HepG2 (cell line): ENCODE data around the gene STAG3. TPM values are rescaled to one million over a fixed set of nuclear protein-coding genes. Genes with fewer than 3 reads are reported as not detected.

ENCODE experiments used
- ATAC-seq: fragments of 200-7000 bp; cut with Tn5 transposase; 3 replicates; pipeline ENCODE4 v1.9.1; 2020; ENCODE audit warnings: mild to moderate bottlenecking, moderate library complexity
- BruUV-seq: library from RNA; stranded (reverse); fragments of 400-500 nt; replicated peaks from 2 replicates; lab custom pipeline; 2021; lab: Mats Ljungman, UMichigan
- CTCF ChIA-PET: fragments of 300-600 bp; formaldehyde crosslinking; extraction: SDS; loops from one replicate; lab custom pipeline; 2021; ENCODE audit warnings: low total read pairs, inconsistent platforms, low intra/inter-chr PET ratio; lab: Yijun Ruan, JAX
- POLR2A ChIA-PET: fragments of 350-600 bp; sonication (Branson Sonifier 250); formaldehyde crosslinking; loops from one replicate; lab custom pipeline; 2020; ENCODE audit warnings: antibody characterized with exemption, inconsistent platforms; lab: Yijun Ruan, JAX
- DNase-seq: peaks from one replicate; pipeline ENCODE4 v3.0.0-alpha.2; 2015; ENCODE audit warnings: low spot score
- FAIRE-seq: peaks from 3 replicates; lab custom pipeline; 2011; peaks lifted over from hg19 to GRCh38; lab: Jason Lieb, UNC
- H2AFZ ChIP-seq: one replicate; pipeline ENCODE4 v1.6.1; 2011; ENCODE audit warnings: low read length, inconsistent platforms
- H3K27ac ChIP-seq: fragments of 300-600 bp; 3 replicates; pipeline ENCODE4 v1.8.0; 2011; ENCODE audit warnings: mixed run types, mild to moderate bottlenecking, mixed read lengths, low read length, inconsistent platforms; ENCODE audit not compliant: insufficient read depth; ENCODE audit errors: extremely low read length
- H3K27me3 ChIP-seq, 2 experiments: fragments of 200-600 bp in 1 of 2; 2 replicates in 1 of 2; 3 replicates in 1 of 2; pipeline versions ENCODE4 v1.6.0 to v1.8.0; 2011; ENCODE audit warnings: low read length in 2 of 2, mild to moderate bottlenecking in 2 of 2, moderate library complexity in 2 of 2, inconsistent platforms in 1 of 2; ENCODE audit not compliant: insufficient read depth in 2 of 2, control insufficient read depth in 1 of 2
- H3K36me3 ChIP-seq, 2 experiments: fragments of 200-600 bp in 1 of 2; replicated peaks in 1 of 2; 2 replicates in 1 of 2; 3 replicates in 1 of 2; pipeline versions ENCODE4 v1.5.1 to v1.8.0; 2011; ENCODE audit warnings: low read length in 2 of 2, inconsistent platforms in 1 of 2; ENCODE audit not compliant: insufficient read depth in 2 of 2, control insufficient read depth in 1 of 2
- H3K4me1 ChIP-seq: 2 replicates; pipeline ENCODE4 v1.5.1; 2012; ENCODE audit warnings: low read length, inconsistent platforms; ENCODE audit not compliant: insufficient read depth
- H3K4me2 ChIP-seq: 2 replicates; pipeline ENCODE4 v1.6.0; 2011; ENCODE audit warnings: low read depth, low read length, inconsistent platforms
- H3K4me3 ChIP-seq, 3 experiments: fragments of 200-600 bp in 1 of 3; sonication (generic), shearing (Covaris generic) in 1 of 3; replicated peaks in 1 of 3; 2 replicates each; pipeline ENCODE4 v1.5.1; 2011 to 2016; ENCODE audit warnings: low read length in 3 of 3, inconsistent platforms in 2 of 3, low read depth in 2 of 3, mild to moderate bottlenecking in 2 of 3, control low read depth in 1 of 3, mixed read lengths in 1 of 3; ENCODE audit not compliant: insufficient read depth in 1 of 3
- H3K79me2 ChIP-seq: one replicate; pipeline ENCODE4 v1.6.1; 2011; ENCODE audit warnings: low read length, inconsistent platforms; ENCODE audit not compliant: insufficient read depth
- H3K9ac ChIP-seq: 2 replicates; pipeline ENCODE4 v1.6.0; 2011; ENCODE audit warnings: mild to moderate bottlenecking, low read depth, low read length, inconsistent platforms; ENCODE audit not compliant: insufficient read depth
- H3K9me3 ChIP-seq: 2 replicates; pipeline ENCODE4 v1.5.1; 2012; ENCODE audit warnings: mild to moderate bottlenecking, low read length
- H4K20me1 ChIP-seq: 2 replicates; pipeline ENCODE4 v1.6.0; 2011; ENCODE audit warnings: inconsistent platforms, mild to moderate bottlenecking, low read length, moderate library complexity; ENCODE audit not compliant: insufficient read depth
- FOSL1 ChIP-seq: sonication (generic); formaldehyde crosslinking; IDR thresholded peaks from 2 replicates; pipeline ENCODE4 v1.9.0; 2021; ENCODE audit warnings: missing genetic modification reagents, borderline replicate concordance
- FOXK2 ChIP-seq: fragments of 450-650 bp; IDR thresholded peaks from 2 replicates; pipeline ENCODE4 v1.6.1; 2016
- JUNB ChIP-seq: sonication (generic); formaldehyde crosslinking; IDR thresholded peaks from 2 replicates; pipeline ENCODE4 v1.8.0; 2022; ENCODE audit warnings: missing genetic modification reagents, mild to moderate bottlenecking, borderline replicate concordance
- NKX3-1 ChIP-seq: sonication (generic); formaldehyde crosslinking; IDR thresholded peaks from 2 replicates; pipeline ENCODE4 v1.5.0; 2020; ENCODE audit warnings: missing genetic modification reagents
- NRL ChIP-seq: sonication (generic); formaldehyde crosslinking; IDR thresholded peaks from 2 replicates; pipeline ENCODE4 v1.5.0; 2020; ENCODE audit warnings: missing genetic modification reagents, mild to moderate bottlenecking, moderate library complexity, borderline replicate concordance
- RNF2 ChIP-seq: fragments of 450-650 bp; conservative IDR thresholded peaks from 2 replicates; pipeline ENCODE4 v1.6.1; 2016; ENCODE audit warnings: low read depth
- TBX2 ChIP-seq: sonication (generic); formaldehyde crosslinking; IDR thresholded peaks from 2 replicates; pipeline ENCODE4 v1.5.0; 2020; ENCODE audit warnings: missing genetic modification reagents, mild to moderate bottlenecking, borderline replicate concordance
- ZIK1 ChIP-seq: sonication (generic); formaldehyde crosslinking; IDR thresholded peaks from 2 replicates; pipeline ENCODE4 v1.5.0; 2020; ENCODE audit warnings: mild to moderate bottlenecking, low read depth, missing genetic modification reagents, borderline replicate concordance
- ZNF10 ChIP-seq: sonication (generic); formaldehyde crosslinking; IDR thresholded peaks from 2 replicates; pipeline ENCODE4 v1.4.0; 2020; ENCODE audit warnings: mild to moderate bottlenecking, low read depth, missing genetic modification reagents, borderline replicate concordance
- ZNF205 ChIP-seq: IDR thresholded peaks from 2 replicates; pipeline ENCODE4 v1.6.1; 2018; ENCODE audit warnings: missing biosample characterization, missing genetic modification reagents
- ZNF33A ChIP-seq: sonication (generic); formaldehyde crosslinking; IDR thresholded peaks from 2 replicates; pipeline ENCODE4 v1.5.1; 2020; ENCODE audit warnings: missing genetic modification reagents, mild to moderate bottlenecking, moderate library complexity, borderline replicate concordance
- WGBS: methylation state at CpG from one replicate; pipeline ENCODE4 v1.1.6; 2017; ENCODE audit warnings: low lambda C conversion rate; 5-methylcytosine and 5-hydroxymethylcytosine counted together
- in situ Hi-C: cut with HindIII; loops from 2 replicates; pipeline ENCODE4 v1.10.0; 2017; ENCODE audit warnings: low pct_unique_long_range_greater_than_20kb; ENCODE audit not compliant: extremely low pct_ligation_motif_present
- intact Hi-C: fragments of 100-400 bp; cut with micrococcal nuclease; formaldehyde crosslinking; loops from one replicate; pipeline ENCODE4 v1.10.0; 2022; ENCODE audit not compliant: unreplicated experiment
- polyA plus RNA-seq, 8 experiments: library from polyadenylated mRNA; depleted of rRNA in 3 of 8; stranded (reverse) in 7 of 8; unstranded in 1 of 8; fragments of >200 nt; fragmentation: Illumina TruSeq in 4 of 8; extraction: Trizol in 4 of 8; gene quantifications; 2 replicates each; pipeline versions ENCODE4 v1.2.1 to v1.2.3, GENCODE V29; 2011 to 2016; ENCODE audit warnings: low read depth in 4 of 8, missing spikeins in 1 of 8, mixed read lengths in 1 of 8; ENCODE audit not compliant: insufficient read depth in 1 of 8
- total RNA-seq, 5 experiments: library from RNA; depleted of rRNA; stranded (reverse); fragments of >200 nt; fragmentation: Illumina TruSeq; extraction: Trizol; gene quantifications; 2 replicates each; pipeline ENCODE4 v1.2.3, GENCODE V29; 2016; ENCODE audit warnings: low read depth in 1 of 5

The STAG3 gene
- total and polyA plus RNA-seq, 2 of the 13 experiments (the other 11 are each of a cell fraction or from before 2014, with no cell fraction given), result 0.09 to 0.33 TPM

GRCh38 chr7:100137851-100138760 is 39.6 kb upstream of the STAG3 start:
- no peak for TF ChIP-seq NRL
- TF ChIP-seq ZNF205, result no peak
- no peak for TF ChIP-seq ZNF10 (CRISPR knock-in tag)
- no peak for TF ChIP-seq TBX2 (CRISPR knock-in tag)
- TF ChIP-seq FOSL1 (CRISPR knock-in tag), result no peak
- no peak for TF ChIP-seq RNF2
- no peak for TF ChIP-seq ZIK1 (CRISPR knock-in tag)
- no peak for TF ChIP-seq NKX3-1 (CRISPR knock-in tag)
- no peak for TF ChIP-seq ZNF33A (CRISPR knock-in tag)
- TF ChIP-seq JUNB (CRISPR knock-in tag), result no peak
- no peak for TF ChIP-seq FOXK2
- Histone ChIP-seq H3K4me1 (peaks cover 13% of the 10 kb centered on the region), H3K27me3 (no peaks in the 10 kb centered on the region), H3K9me3 (no peaks in the 10 kb centered on the region), H3K4me2 (no peak overlapping the region), H2AFZ (no peak overlapping the region), H3K36me3 (no peaks in the 10 kb centered on the region), H4K20me1 (no peaks in the 10 kb centered on the region), H3K4me3 (no peak overlapping the region), H3K9ac (no peak overlapping the region), H3K27ac (no peak overlapping the region), H3K79me2 (no peaks in the 10 kb centered on the region)
- DNase-seq, result no peak
- BruUV-seq, result no TSS peak
- WGBS, result 57% methylated on average over 13 of the region's 13 CpGs
- ChIA-PET CTCF (no interaction called here), POLR2A (interaction anchor here (1.8 kb wide), 1 partner anchor 11 kb away, joined by 6 read pairs; the partner anchor contains the start of gene LAMTOR4)
- no peak for ATAC-seq
- in situ Hi-C loops, result no loop called here
- FAIRE-seq, result no peak
- intact Hi-C loops, result no loop called here
